HepG2 (cell line): ENCODE results near the gene BTD. TPM values are rescaled to one million over a fixed set of nuclear protein-coding genes. Genes with fewer than 3 reads are reported as not detected.
A peak's percentile ranks its signal among the peaks of the same experiment; 100 is the strongest.

ENCODE experiments used
- ARNT2 ChIP-seq: sonication (generic); formaldehyde crosslinking; IDR thresholded peaks from 2 replicates; pipeline ENCODE4 v1.8.0; 2022; ENCODE audit warnings: mild to moderate bottlenecking, low read depth, missing genetic modification reagents, moderate library complexity
- FOXO1 ChIP-seq: sonication (generic); formaldehyde crosslinking; IDR thresholded peaks from 2 replicates; pipeline ENCODE4 v1.4.0; 2020; ENCODE audit warnings: missing genetic modification reagents
- KDM5B ChIP-seq: sonication (generic); formaldehyde crosslinking; IDR thresholded peaks from 2 replicates; pipeline ENCODE4 v1.4.0; 2020; ENCODE audit warnings: missing genetic modification reagents, mild to moderate bottlenecking, borderline replicate concordance
- MAZ ChIP-seq, 2 experiments: sonication (generic) in 1 of 2; formaldehyde crosslinking in 1 of 2; IDR thresholded peaks; 2 replicates each; pipeline versions ENCODE4 v1.5.0 to v1.6.1; 2012 to 2020; ENCODE audit warnings: low read depth in 2 of 2, mild to moderate bottlenecking in 2 of 2, borderline replicate concordance in 1 of 2, improper control_type of control experiment in 1 of 2, low read length in 1 of 2, missing genetic modification reagents in 1 of 2, moderate library complexity in 1 of 2
- NFYC ChIP-seq: IDR thresholded peaks from 2 replicates; pipeline ENCODE4 v1.6.1; 2016; ENCODE audit warnings: missing genetic modification reagents, missing compliant biosample characterization
- PAF1 ChIP-seq: IDR thresholded peaks from 2 replicates; pipeline ENCODE4 v1.6.1; 2016; ENCODE audit warnings: missing genetic modification reagents, missing compliant biosample characterization
- PAX8 ChIP-seq: sonication (generic); formaldehyde crosslinking; IDR thresholded peaks from 2 replicates; pipeline ENCODE4 v1.8.0; 2022; ENCODE audit warnings: mild to moderate bottlenecking, missing genetic modification reagents, borderline replicate concordance
- POGZ ChIP-seq: sonication (generic); formaldehyde crosslinking; IDR thresholded peaks from 2 replicates; pipeline ENCODE4 v1.4.0; 2020; ENCODE audit warnings: mild to moderate bottlenecking, missing genetic modification reagents
- SRY ChIP-seq: sonication (generic); formaldehyde crosslinking; IDR thresholded peaks from 2 replicates; pipeline ENCODE4 v1.8.0; 2022; ENCODE audit warnings: mild to moderate bottlenecking, missing genetic modification reagents
- THYN1 ChIP-seq: sonication (generic); formaldehyde crosslinking; IDR thresholded peaks from 2 replicates; pipeline ENCODE4 v1.8.1; 2023; ENCODE audit warnings: low read depth, mild to moderate bottlenecking, moderate library complexity, missing genetic modification reagents, borderline replicate concordance
- TOPORS ChIP-seq: sonication (generic); formaldehyde crosslinking; IDR thresholded peaks from 2 replicates; pipeline ENCODE4 v1.8.0; 2023; ENCODE audit warnings: mild to moderate bottlenecking, missing genetic modification reagents
- YEATS2 ChIP-seq: sonication (generic); formaldehyde crosslinking; IDR thresholded peaks from 2 replicates; pipeline ENCODE4 v1.4.0; 2020; ENCODE audit warnings: missing genetic modification reagents, borderline replicate concordance
- ZFP1 ChIP-seq: IDR thresholded peaks from 2 replicates; pipeline ENCODE4 v1.6.1; 2016
- ZFP36L2 ChIP-seq: sonication (generic); formaldehyde crosslinking; IDR thresholded peaks from 2 replicates; pipeline ENCODE4 v1.4.0; 2020; ENCODE audit warnings: missing genetic modification reagents
- ZFP90 ChIP-seq: sonication (generic); formaldehyde crosslinking; IDR thresholded peaks from 2 replicates; pipeline ENCODE4 v1.8.0; 2022; ENCODE audit warnings: missing genetic modification reagents, mild to moderate bottlenecking, inconsistent platforms, borderline replicate concordance
- ZNF460 ChIP-seq: sonication (generic); formaldehyde crosslinking; IDR thresholded peaks from 2 replicates; pipeline ENCODE4 v1.5.1; 2020; ENCODE audit warnings: missing genetic modification reagents, mild to moderate bottlenecking, borderline replicate concordance
- ZNF644 ChIP-seq: IDR thresholded peaks from 2 replicates; pipeline ENCODE4 v1.6.1; 2016; ENCODE audit warnings: low read depth
- ZNF772 ChIP-seq: sonication (generic); formaldehyde crosslinking; IDR thresholded peaks from 2 replicates; pipeline ENCODE4 v1.5.0; 2020; ENCODE audit warnings: mild to moderate bottlenecking, missing genetic modification reagents
- ZNF792 ChIP-seq: IDR thresholded peaks from 2 replicates; pipeline ENCODE4 v1.6.1; 2016
- polyA plus RNA-seq, 8 experiments: library from polyadenylated mRNA; depleted of rRNA in 3 of 8; stranded (reverse) in 7 of 8; unstranded in 1 of 8; fragments of >200 nt; fragmentation: Illumina TruSeq in 4 of 8; extraction: Trizol in 4 of 8; gene quantifications; 2 replicates each; pipeline versions ENCODE4 v1.2.1 to v1.2.3, GENCODE V29; 2011 to 2016; ENCODE audit warnings: low read depth in 4 of 8, missing spikeins in 1 of 8, mixed read lengths in 1 of 8; ENCODE audit not compliant: insufficient read depth in 1 of 8
- total RNA-seq, 5 experiments: library from RNA; depleted of rRNA; stranded (reverse); fragments of >200 nt; fragmentation: Illumina TruSeq; extraction: Trizol; gene quantifications; 2 replicates each; pipeline ENCODE4 v1.2.3, GENCODE V29; 2016; ENCODE audit warnings: low read depth in 1 of 5
- TF ChIP-seq, protein P1 (sequence below): sonication (generic); formaldehyde crosslinking; IDR thresholded peaks from 2 replicates; pipeline ENCODE4 v1.5.1; 2020; ENCODE audit warnings: missing genetic modification reagents, mild to moderate bottlenecking, borderline replicate concordance
- TF ChIP-seq, protein P2 (sequence below): sonication (generic); formaldehyde crosslinking; IDR thresholded peaks from 2 replicates; pipeline ENCODE4 v1.4.0; 2020; ENCODE audit warnings: mild to moderate bottlenecking, missing genetic modification reagents
- TF ChIP-seq, protein P3 (sequence below): sonication (generic); formaldehyde crosslinking; IDR thresholded peaks from 2 replicates; pipeline ENCODE4 v1.8.1; 2023; ENCODE audit warnings: mild to moderate bottlenecking, missing genetic modification reagents
- TF ChIP-seq, protein P4 (sequence below): IDR thresholded peaks from 2 replicates; pipeline ENCODE4 v1.6.1; 2016

The BTD gene
- total and polyA plus RNA-seq, 2 of the 13 experiments (the other 11 are each of a cell fraction or from before 2014, with no cell fraction given), result 15.7 to 35.5 TPM

DNA sequence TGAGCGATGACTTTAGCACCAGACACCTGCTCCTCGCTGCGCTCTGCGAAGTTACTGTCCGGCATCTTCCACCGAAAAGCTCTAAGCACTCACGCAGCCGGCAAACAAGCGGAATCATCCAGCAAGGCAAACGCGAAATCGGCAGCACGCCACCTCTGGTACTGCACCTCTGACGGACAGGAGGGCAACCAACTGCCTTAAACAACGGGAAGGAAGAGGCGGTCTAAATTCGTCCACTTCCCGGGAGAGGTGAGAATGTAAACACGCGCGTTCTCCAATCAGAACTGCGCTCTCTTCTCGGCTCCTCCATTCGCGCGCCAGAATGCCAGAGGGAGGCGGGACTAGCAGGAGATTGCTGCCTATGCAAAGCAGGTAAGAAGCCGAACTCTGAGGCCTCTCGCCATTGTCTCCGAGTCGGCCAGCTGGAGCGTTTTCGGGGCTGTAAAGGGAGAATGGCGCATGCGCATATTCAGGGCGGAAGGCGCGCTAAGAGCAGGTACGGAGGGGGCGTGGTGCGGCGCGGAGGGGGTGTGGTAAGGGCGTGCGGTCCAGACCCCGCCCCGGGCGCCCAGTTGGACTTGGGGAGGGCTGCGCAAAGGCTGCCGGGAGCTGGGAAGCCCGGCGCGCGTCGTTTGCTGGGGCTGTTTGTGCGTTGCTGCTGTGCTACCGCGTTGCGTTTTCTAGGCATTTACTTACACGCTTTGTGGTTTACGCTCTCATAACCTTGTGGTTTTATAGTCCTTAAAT lies at the start of gene BTD, which contains the start of gene HACL1 (continued):
- TF ChIP-seq THYN1 (CRISPR knock-in tag) (no peak), ZFP90 (CRISPR knock-in tag) (peak; percentile 78; the same call in 1 of the 2 replicates), MAZ (IDR thresholded peaks at IDR 0.05; ENCODE audit: borderline replicate concordance, low read depth, low read length) (peak; percentile 29; the same call in 1 of the 2 replicates), MAZ (CRISPR knock-in tag; IDR thresholded peaks at IDR 0.05; ENCODE audit: low read depth) (peak; percentile 55), KDM5B (CRISPR knock-in tag) (peak; percentile 69; the same call in 1 of the 2 replicates), YEATS2 (CRISPR knock-in tag) (peak; percentile 84), ZNF460 (CRISPR knock-in tag) (no peak), POGZ (CRISPR knock-in tag) (peak; percentile 89), PAF1 (CRISPR knock-in tag) (no peak), ZNF644 (CRISPR knock-in tag) (no peak), ZNF792 (peak; percentile 61; the same call in 1 of the 2 replicates), SRY (CRISPR knock-in tag) (peak; percentile 69; the same call in 1 of the 2 replicates), TOPORS (peak; percentile 59; the same call in 1 of the 2 replicates), PAX8 (CRISPR knock-in tag) (no peak; the same call in 1 of the 2 replicates), NFYC (CRISPR knock-in tag) (peak; percentile 99), ARNT2 (CRISPR knock-in tag) (no peak; the same call in 1 of the 2 replicates), ZFP36L2 (0 out of 2 replicates have a peak, but pooled peaks have one; percentile 1), ZFP1 (CRISPR knock-in tag) (0 out of 2 replicates have a peak, but pooled peaks have one; percentile 44), FOXO1 (CRISPR knock-in tag) (peak; percentile 56), ZNF772 (CRISPR knock-in tag) (peak; percentile 57; the same call in 1 of the 2 replicates)
- TF ChIP-seq, protein P1, sequence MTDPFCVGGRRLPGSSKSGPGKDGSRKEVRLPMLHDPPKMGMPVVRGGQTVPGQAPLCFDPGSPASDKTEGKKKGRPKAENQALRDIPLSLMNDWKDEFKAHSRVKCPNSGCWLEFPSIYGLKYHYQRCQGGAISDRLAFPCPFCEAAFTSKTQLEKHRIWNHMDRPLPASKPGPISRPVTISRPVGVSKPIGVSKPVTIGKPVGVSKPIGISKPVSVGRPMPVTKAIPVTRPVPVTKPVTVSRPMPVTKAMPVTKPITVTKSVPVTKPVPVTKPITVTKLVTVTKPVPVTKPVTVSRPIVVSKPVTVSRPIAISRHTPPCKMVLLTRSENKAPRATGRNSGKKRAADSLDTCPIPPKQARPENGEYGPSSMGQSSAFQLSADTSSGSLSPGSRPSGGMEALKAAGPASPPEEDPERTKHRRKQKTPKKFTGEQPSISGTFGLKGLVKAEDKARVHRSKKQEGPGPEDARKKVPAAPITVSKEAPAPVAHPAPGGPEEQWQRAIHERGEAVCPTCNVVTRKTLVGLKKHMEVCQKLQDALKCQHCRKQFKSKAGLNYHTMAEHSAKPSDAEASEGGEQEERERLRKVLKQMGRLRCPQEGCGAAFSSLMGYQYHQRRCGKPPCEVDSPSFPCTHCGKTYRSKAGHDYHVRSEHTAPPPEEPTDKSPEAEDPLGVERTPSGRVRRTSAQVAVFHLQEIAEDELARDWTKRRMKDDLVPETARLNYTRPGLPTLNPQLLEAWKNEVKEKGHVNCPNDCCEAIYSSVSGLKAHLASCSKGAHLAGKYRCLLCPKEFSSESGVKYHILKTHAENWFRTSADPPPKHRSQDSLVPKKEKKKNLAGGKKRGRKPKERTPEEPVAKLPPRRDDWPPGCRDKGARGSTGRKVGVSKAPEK (CRISPR knock-in tag), result no peak
- TF ChIP-seq, protein P2, sequence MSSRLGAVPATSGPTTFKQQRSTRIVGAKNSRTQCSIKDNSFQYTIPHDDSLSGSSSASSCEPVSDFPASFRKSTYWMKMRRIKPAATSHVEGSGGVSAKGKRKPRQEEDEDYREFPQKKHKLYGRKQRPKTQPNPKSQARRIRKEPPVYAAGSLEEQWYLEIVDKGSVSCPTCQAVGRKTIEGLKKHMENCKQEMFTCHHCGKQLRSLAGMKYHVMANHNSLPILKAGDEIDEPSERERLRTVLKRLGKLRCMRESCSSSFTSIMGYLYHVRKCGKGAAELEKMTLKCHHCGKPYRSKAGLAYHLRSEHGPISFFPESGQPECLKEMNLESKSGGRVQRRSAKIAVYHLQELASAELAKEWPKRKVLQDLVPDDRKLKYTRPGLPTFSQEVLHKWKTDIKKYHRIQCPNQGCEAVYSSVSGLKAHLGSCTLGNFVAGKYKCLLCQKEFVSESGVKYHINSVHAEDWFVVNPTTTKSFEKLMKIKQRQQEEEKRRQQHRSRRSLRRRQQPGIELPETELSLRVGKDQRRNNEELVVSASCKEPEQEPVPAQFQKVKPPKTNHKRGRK, result no peak
- TF ChIP-seq, protein P3, sequence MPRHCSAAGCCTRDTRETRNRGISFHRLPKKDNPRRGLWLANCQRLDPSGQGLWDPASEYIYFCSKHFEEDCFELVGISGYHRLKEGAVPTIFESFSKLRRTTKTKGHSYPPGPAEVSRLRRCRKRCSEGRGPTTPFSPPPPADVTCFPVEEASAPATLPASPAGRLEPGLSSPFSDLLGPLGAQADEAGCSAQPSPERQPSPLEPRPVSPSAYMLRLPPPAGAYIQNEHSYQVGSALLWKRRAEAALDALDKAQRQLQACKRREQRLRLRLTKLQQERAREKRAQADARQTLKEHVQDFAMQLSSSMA, result peak; percentile 46; the same call in 1 of the 2 replicates
- TF ChIP-seq, protein P4, sequence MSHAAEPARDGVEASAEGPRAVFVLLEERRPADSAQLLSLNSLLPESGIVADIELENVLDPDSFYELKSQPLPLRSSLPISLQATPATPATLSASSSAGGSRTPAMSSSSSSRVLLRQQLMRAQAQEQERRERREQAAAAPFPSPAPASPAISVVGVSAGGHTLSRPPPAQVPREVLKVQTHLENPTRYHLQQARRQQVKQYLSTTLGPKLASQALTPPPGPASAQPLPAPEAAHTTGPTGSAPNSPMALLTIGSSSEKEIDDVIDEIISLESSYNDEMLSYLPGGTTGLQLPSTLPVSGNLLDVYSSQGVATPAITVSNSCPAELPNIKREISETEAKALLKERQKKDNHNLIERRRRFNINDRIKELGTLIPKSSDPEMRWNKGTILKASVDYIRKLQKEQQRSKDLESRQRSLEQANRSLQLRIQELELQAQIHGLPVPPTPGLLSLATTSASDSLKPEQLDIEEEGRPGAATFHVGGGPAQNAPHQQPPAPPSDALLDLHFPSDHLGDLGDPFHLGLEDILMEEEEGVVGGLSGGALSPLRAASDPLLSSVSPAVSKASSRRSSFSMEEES, result 0 out of 2 replicates have a peak, but pooled peaks have one; percentile 11
